Measurements from ENCODE around the gene SYNJ2. TPM values are rescaled to one million over a fixed set of nuclear protein-coding genes. Genes with fewer than 3 reads are reported as not detected.

SYNJ2 gene
- total RNA-seq, 2 experiments from 2014 or later, result 34.6 to 38.0 TPM

DNA sequence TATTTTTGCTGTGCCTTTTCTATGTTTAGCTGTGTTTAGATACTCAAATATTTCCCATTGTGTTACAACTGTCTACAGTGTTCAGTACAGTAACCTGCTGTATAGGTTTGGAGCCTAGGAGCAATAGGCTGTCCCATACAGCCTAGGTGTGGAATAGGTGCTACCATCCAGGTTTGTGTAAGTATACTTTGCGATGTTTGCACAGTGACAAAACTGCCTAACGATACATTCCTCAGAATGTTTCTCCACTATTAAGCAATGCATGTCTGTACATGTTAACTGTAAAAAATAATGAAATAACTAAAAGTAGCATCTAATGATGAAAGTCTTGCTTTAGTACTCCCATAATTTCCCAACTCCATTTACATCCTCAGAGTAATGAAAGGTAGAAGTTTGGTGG lies 140.4 kb downstream of the SYNJ2 start:
- Histone ChIP-seq H3K4me3 (ENCODE audit: low read length) (no peak overlapping the region), H3K4me1 (ENCODE audit: insufficient read depth, low read length) (no peaks in the 10 kb centered on the region), H3K27me3 (ENCODE audit: control insufficient read depth in 1 of 2, insufficient read depth in 2 of 2, low read length in 2 of 2) (no peaks in the 10 kb centered on the region), H3K36me3 (ENCODE audit: insufficient read depth, low read length) (peaks cover 12% of the 10 kb centered on the region), H3K27ac (ENCODE audit: low read depth in 1 of 2, low read length in 2 of 2) (no peak overlapping the region), H3K9me3 (ENCODE audit: control insufficient read depth in 1 of 2, insufficient read depth in 1 of 2, low read length in 2 of 2) (no peaks in the 10 kb centered on the region)
- ATAC-seq (ENCODE audit: poor library complexity), result no peak
- DNase-seq, result no peak
- Mint-ChIP-seq H3K9me3 (no peaks in the 10 kb centered on the region), H3K4me1 (ENCODE audit: low read depth) (no peaks in the 10 kb centered on the region), H3K27ac (no peak overlapping the region), H3K36me3 (ENCODE audit: low read depth) (peaks cover 32% of the 10 kb centered on the region), H3K4me3 (no peak overlapping the region), H3K27me3 (no peaks in the 10 kb centered on the region)
- intact Hi-C loops (cut with DNase I, micrococcal nuclease), result no loop called here
- ChIA-PET POLR2A (no interaction called here), CTCF (no interaction called here)
- TF ChIP-seq, protein P1, sequence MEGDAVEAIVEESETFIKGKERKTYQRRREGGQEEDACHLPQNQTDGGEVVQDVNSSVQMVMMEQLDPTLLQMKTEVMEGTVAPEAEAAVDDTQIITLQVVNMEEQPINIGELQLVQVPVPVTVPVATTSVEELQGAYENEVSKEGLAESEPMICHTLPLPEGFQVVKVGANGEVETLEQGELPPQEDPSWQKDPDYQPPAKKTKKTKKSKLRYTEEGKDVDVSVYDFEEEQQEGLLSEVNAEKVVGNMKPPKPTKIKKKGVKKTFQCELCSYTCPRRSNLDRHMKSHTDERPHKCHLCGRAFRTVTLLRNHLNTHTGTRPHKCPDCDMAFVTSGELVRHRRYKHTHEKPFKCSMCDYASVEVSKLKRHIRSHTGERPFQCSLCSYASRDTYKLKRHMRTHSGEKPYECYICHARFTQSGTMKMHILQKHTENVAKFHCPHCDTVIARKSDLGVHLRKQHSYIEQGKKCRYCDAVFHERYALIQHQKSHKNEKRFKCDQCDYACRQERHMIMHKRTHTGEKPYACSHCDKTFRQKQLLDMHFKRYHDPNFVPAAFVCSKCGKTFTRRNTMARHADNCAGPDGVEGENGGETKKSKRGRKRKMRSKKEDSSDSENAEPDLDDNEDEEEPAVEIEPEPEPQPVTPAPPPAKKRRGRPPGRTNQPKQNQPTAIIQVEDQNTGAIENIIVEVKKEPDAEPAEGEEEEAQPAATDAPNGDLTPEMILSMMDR (IDR thresholded peaks at IDR 0.05), result no peak

DNA sequence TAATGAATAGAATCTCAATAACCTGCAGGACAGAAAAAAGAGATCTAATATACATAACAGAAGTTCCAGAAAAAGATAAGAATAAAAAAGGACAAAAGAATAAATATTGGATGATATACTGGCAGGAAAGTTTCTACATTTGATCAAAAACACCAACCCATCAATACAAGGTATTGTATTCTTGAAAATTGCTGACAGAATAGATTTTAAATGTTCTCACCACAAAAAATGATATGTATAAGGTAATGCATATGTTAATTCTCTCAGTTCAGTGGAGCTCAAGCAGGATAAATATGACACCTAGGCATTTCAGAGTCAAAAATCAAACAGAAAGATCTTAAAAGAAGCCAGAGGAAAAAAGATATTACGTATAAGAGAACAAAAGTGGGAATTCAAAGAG lies 142.6 kb downstream of the SYNJ2 start:
- no peaks in the 10 kb centered on the region for H3K9me3 ChIP-seq (ENCODE audit: control insufficient read depth in 1 of 2, insufficient read depth in 1 of 2, low read length in 2 of 2)
- intact Hi-C loops (cut with DNase I, micrococcal nuclease), result no loop called here
- ChIA-PET POLR2A (no interaction called here), CTCF (no interaction called here)
- Mint-ChIP-seq H3K36me3 (ENCODE audit: low read depth) (peaks cover 33% of the 10 kb centered on the region), H3K9me3 (no peaks in the 10 kb centered on the region), H3K4me3 (no peak overlapping the region), H3K27me3 (no peaks in the 10 kb centered on the region), H3K27ac (no peak overlapping the region), H3K4me1 (ENCODE audit: low read depth) (no peaks in the 10 kb centered on the region)
- TF ChIP-seq, protein P1 (IDR thresholded peaks at IDR 0.05), result no peak
- no peaks in the 10 kb centered on the region for H3K4me1 ChIP-seq (ENCODE audit: insufficient read depth, low read length)
- no peak for DNase-seq
- H3K27me3 ChIP-seq (ENCODE audit: control insufficient read depth in 1 of 2, insufficient read depth in 2 of 2, low read length in 2 of 2), result no peaks in the 10 kb centered on the region
- H3K36me3 ChIP-seq (ENCODE audit: insufficient read depth, low read length), result peaks cover 15% of the 10 kb centered on the region
- ATAC-seq (ENCODE audit: poor library complexity), result no peak
- no peak overlapping the region for H3K4me3 ChIP-seq (ENCODE audit: low read length)
- no peak overlapping the region for H3K27ac ChIP-seq (ENCODE audit: low read depth in 1 of 2, low read length in 2 of 2)

DNA sequence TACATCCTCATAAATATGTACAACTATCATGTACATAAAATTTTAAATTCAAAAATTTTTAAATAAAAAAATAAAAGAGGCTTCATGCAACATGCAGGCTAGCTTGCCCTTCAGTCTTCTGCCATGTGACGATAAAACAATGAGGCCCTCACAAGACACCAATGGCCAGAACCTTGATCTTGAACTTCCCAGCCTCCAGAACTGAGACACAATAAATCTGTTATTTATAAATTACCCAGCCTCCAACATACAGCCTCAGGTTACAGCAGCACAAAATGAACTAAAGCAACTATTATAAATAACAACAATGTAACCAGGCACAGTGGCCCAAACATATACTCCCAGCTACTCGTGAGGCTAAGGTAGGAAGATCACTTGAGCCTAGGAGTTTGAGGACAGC lies 143.6 kb downstream of the SYNJ2 start:
- Histone ChIP-seq H3K27me3 (ENCODE audit: control insufficient read depth in 1 of 2, insufficient read depth in 2 of 2, low read length in 2 of 2) (no peaks in the 10 kb centered on the region), H3K9me3 (ENCODE audit: control insufficient read depth in 1 of 2, insufficient read depth in 1 of 2, low read length in 2 of 2) (no peaks in the 10 kb centered on the region), H3K27ac (ENCODE audit: low read depth in 1 of 2, low read length in 2 of 2) (no peak overlapping the region), H3K4me3 (ENCODE audit: low read length) (no peak overlapping the region), H3K36me3 (ENCODE audit: insufficient read depth, low read length) (peaks cover 16% of the 10 kb centered on the region), H3K4me1 (ENCODE audit: insufficient read depth, low read length) (no peaks in the 10 kb centered on the region)
- Mint-ChIP-seq H3K4me3 (no peak overlapping the region), H3K27ac (no peak overlapping the region), H3K36me3 (ENCODE audit: low read depth) (peaks cover 34% of the 10 kb centered on the region), H3K27me3 (no peaks in the 10 kb centered on the region), H3K4me1 (ENCODE audit: low read depth) (no peaks in the 10 kb centered on the region), H3K9me3 (no peaks in the 10 kb centered on the region)
- ChIA-PET POLR2A (no interaction called here), CTCF (no interaction called here)
- intact Hi-C loops (cut with DNase I, micrococcal nuclease), result no loop called here
- ATAC-seq (ENCODE audit: poor library complexity) (no peak), DNase-seq (no peak)
- TF ChIP-seq, protein P1 (IDR thresholded peaks at IDR 0.05), result no peak

Data from CD4-positive, alpha-beta T cell (primary cell).